B cell (primary cell): ENCODE measurements around the gene ANKRD10.

ENCODE experiments used
- EZH2 ChIP-seq: IDR thresholded peaks from 2 replicates; pipeline ENCODE4 v1.6.1; 2012; ENCODE audit warnings: borderline replicate concordance, low read depth, mild to moderate bottlenecking, moderate library complexity, low read length; ENCODE audit not compliant: insufficient read depth, poor library complexity, severe bottlenecking
- TF ChIP-seq, protein P1 (sequence below): fragments of 200-600 bp; IDR thresholded peaks from one replicate; pipeline ENCODE4 v1.8.0; 2022; ENCODE audit warnings: antibody characterized with exemption, mild to moderate bottlenecking

DNA sequence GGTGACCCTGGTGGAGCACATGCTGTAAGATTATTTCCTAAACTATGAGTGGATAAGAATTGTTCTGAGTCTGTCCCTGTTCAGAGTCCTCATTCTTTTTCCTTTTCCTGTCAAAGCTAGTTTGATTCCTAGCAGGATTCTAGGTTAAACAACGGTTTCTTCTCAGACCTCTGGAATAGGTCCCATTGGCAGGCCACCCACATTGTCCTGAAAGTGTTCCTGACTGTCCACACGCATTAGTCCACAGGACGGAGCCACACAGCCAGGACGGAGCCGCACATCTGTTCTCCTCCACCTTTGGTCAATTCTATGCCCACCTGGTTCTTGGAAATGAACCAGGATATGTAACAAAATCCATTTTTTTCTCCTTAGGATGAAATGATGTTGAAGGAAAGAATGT lies 46.1 kb downstream of the ANKRD10 start:
- TF ChIP-seq, protein P1, sequence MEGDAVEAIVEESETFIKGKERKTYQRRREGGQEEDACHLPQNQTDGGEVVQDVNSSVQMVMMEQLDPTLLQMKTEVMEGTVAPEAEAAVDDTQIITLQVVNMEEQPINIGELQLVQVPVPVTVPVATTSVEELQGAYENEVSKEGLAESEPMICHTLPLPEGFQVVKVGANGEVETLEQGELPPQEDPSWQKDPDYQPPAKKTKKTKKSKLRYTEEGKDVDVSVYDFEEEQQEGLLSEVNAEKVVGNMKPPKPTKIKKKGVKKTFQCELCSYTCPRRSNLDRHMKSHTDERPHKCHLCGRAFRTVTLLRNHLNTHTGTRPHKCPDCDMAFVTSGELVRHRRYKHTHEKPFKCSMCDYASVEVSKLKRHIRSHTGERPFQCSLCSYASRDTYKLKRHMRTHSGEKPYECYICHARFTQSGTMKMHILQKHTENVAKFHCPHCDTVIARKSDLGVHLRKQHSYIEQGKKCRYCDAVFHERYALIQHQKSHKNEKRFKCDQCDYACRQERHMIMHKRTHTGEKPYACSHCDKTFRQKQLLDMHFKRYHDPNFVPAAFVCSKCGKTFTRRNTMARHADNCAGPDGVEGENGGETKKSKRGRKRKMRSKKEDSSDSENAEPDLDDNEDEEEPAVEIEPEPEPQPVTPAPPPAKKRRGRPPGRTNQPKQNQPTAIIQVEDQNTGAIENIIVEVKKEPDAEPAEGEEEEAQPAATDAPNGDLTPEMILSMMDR = no peak
- TF ChIP-seq EZH2 = no peak
